SK-N-SH (cell line): ENCODE results near the gene MYNN.

ENCODE experiments used
- CTCF ChIP-seq: fragments of 200-600 bp; sonication (generic); IDR thresholded peaks from 2 replicates; pipeline ENCODE4 v1.6.1; 2017; ENCODE audit warnings: antibody characterized with exemption, mild to moderate bottlenecking, moderate library complexity
- EP300 ChIP-seq, 2 experiments: IDR thresholded peaks; 2 replicates each; pipeline versions ENCODE4 v1.4.0 to v1.6.1; 2012; ENCODE audit warnings: borderline replicate concordance in 1 of 2, low read depth in 1 of 2, low read length in 1 of 2
- EZH2phosphoT487 ChIP-seq: fragments of 200-600 bp; sonication (generic); IDR thresholded peaks from 2 replicates; pipeline ENCODE4 v1.6.1; 2017; ENCODE audit warnings: low read depth, mixed run types, mild to moderate bottlenecking, antibody characterized with exemption, moderate library complexity, borderline replicate concordance
- MAX ChIP-seq: IDR thresholded peaks from 2 replicates; pipeline ENCODE4 v1.4.0; 2012; ENCODE audit warnings: low read depth
- MEF2A ChIP-seq: IDR thresholded peaks from 2 replicates; pipeline ENCODE4 v1.4.0; 2012; ENCODE audit warnings: low read depth, borderline replicate concordance
- NFIC ChIP-seq: IDR thresholded peaks from 2 replicates; pipeline ENCODE4 v1.4.0; 2012; ENCODE audit warnings: borderline replicate concordance
- RAD21 ChIP-seq: IDR thresholded peaks from 2 replicates; pipeline ENCODE4 v1.6.1; 2012; ENCODE audit warnings: mild to moderate bottlenecking, low read length
- RCOR1 ChIP-seq: fragments of 150-350 bp; IDR thresholded peaks from 2 replicates; pipeline ENCODE4 v1.6.1; 2017; ENCODE audit warnings: antibody characterized with exemption, low read length
- SIN3A ChIP-seq: IDR thresholded peaks from 2 replicates; pipeline ENCODE4 v1.6.1; 2012; ENCODE audit warnings: low read depth, mild to moderate bottlenecking, low read length, moderate library complexity, borderline replicate concordance
- TAF1 ChIP-seq: IDR thresholded peaks from 2 replicates; pipeline ENCODE4 v1.6.1; 2012; ENCODE audit warnings: low read depth, mild to moderate bottlenecking, low read length, moderate library complexity, borderline replicate concordance
- TCF12 ChIP-seq: IDR thresholded peaks from 2 replicates; pipeline ENCODE4 v1.4.0; 2012
- USF2 ChIP-seq: fragments of 150-350 bp; IDR thresholded peaks from 2 replicates; pipeline ENCODE4 v1.6.1; 2017; ENCODE audit warnings: antibody characterized with exemption, low read length, low read depth, borderline replicate concordance

GRCh38 chr3:169760479-169760878 lies 12.7 kb upstream of the MYNN start:
- no peak for TF ChIP-seq CTCF
- TF ChIP-seq RAD21, result no peak
- TF ChIP-seq TCF12, result no peak
- no peak for TF ChIP-seq EZH2phosphoT487
- TF ChIP-seq MAX, result no peak
- no peak for TF ChIP-seq MEF2A
- no peak for TF ChIP-seq USF2
- no peak for TF ChIP-seq SIN3A
- TF ChIP-seq EP300 (IDR thresholded peaks at IDR 0.05; ENCODE audit: borderline replicate concordance in 1 of 2, low read depth in 1 of 2, low read length in 1 of 2), result no peak
- TF ChIP-seq RCOR1, result no peak
- TF ChIP-seq TAF1, result no peak
- TF ChIP-seq NFIC, result no peak
